CD4-positive, alpha-beta T cell treated with Interleukin-10 for 1 hour (primary cell): ENCODE data around the gene ANO5.
"Not testable (repeated sequence)": the region's sequence is repeated elsewhere in the genome, so short reads cannot be mapped to it uniquely, and the experiment has no call there.

Experiments
- DNase-seq: peaks from one replicate; pipeline ENCODE4 v3.0.0-alpha.2; 2020

Gene ANO5

GRCh38 chr11:22207162-22207561 lies 14.3 kb downstream of the ANO5 start:
- no peak for DNase-seq

GRCh38 chr11:22208151-22208858 lies 15.4 kb downstream of the ANO5 start:
- DNase-seq = no peak

GRCh38 chr11:22216940-22217339 lies 24.1 kb downstream of the ANO5 start:
- no peak for DNase-seq

- no peak for DNase-seq
These were observed 28.3 kb downstream of the ANO5 start for GRCh38 chr11:22221143-22221542.

GRCh38 chr11:22225190-22225589 lies 32.3 kb downstream of the ANO5 start:
- no peak for DNase-seq

- DNase-seq = no peak
These were observed 41.9 kb downstream of the ANO5 start for GRCh38 chr11:22234743-22235142.

- peak; percentile 8 for DNase-seq
These were observed 52.2 kb downstream of the ANO5 start for GRCh38 chr11:22244986-22245592.

- DNase-seq = no peak
These were observed 54.1 kb downstream of the ANO5 start for GRCh38 chr11:22246992-22247391.

GRCh38 chr11:22249871-22250270 lies 57.0 kb downstream of the ANO5 start:
- DNase-seq = no peak

- no peak for DNase-seq
These were observed 64.0 kb downstream of the ANO5 start for GRCh38 chr11:22256876-22257275.

GRCh38 chr11:22263613-22264012 lies 70.7 kb downstream of the ANO5 start:
- DNase-seq = no peak

- not testable (repeated sequence) for DNase-seq
These were observed 76.2 kb downstream of the ANO5 start for GRCh38 chr11:22268983-22269624.

GRCh38 chr11:22273781-22274180 lies 80.9 kb downstream of the ANO5 start:
- DNase-seq = no peak

- no peak for DNase-seq
These were observed 82.7 kb downstream of the ANO5 start for GRCh38 chr11:22275600-22275999.

- no peak for DNase-seq
These were observed 83.7 kb downstream of the ANO5 start for GRCh38 chr11:22276535-22276934.

- DNase-seq = not testable (repeated sequence)
These were observed 92.1 kb downstream of the ANO5 start for GRCh38 chr11:22284991-22285390.

- DNase-seq = no peak
These were observed 109.5 kb downstream of the ANO5 start for GRCh38 chr11:22302368-22302767.

- peak; percentile 23 for DNase-seq
These were observed 111.6 kb downstream of the ANO5 start for GRCh38 chr11:22304337-22304961.

GRCh38 chr11:22317656-22318055 lies 124.8 kb downstream of the ANO5 start:
- no peak for DNase-seq

- no peak for DNase-seq
These were observed 138.9 kb downstream of the ANO5 start for GRCh38 chr11:22331771-22332170.
